Measurements from ENCODE around the gene SSTR3. TPM values are rescaled to one million over a fixed set of nuclear protein-coding genes. Genes with fewer than 3 reads are reported as not detected.
A peak's percentile ranks its signal among the peaks of the same experiment; 100 is the strongest.
"Not testable (repeated sequence)": the region's sequence is repeated elsewhere in the genome, so short reads cannot be mapped to it uniquely, and the experiment has no call there.

The SSTR3 gene
- not detected in 2 replicates for total RNA-seq (2014; rRNA removed; shearing (Covaris generic))

- no peak for DNase-seq (ENCODE audit: low read depth)
Observed at GRCh38 chr22:37212174-37212906, at the start of gene SSTR3. SSTR3 (minus strand) TSS chr22:37212477; CDS start chr22:37207803, 4,674 bp downstream.

GRCh38 chr22:37260901-37261336 is 48.6 kb upstream of the SSTR3 start:
- peak; percentile 61 for DNase-seq (ENCODE audit: low read depth)

GRCh38 chr22:37260155-37260795 is 48.0 kb upstream of the SSTR3 start:
- DNase-seq (ENCODE audit: low read depth): no peak

- peak; percentile 41 for DNase-seq (ENCODE audit: low read depth)
Observed at GRCh38 chr22:37259540-37260029, 47.3 kb upstream of the SSTR3 start.

GRCh38 chr22:37258753-37259401 is 46.6 kb upstream of the SSTR3 start:
- no peak for DNase-seq (ENCODE audit: low read depth)

GRCh38 chr22:37258005-37258752 is 45.9 kb upstream of the SSTR3 start:
- DNase-seq (ENCODE audit: low read depth): no peak

- DNase-seq (ENCODE audit: low read depth): no peak
Observed at GRCh38 chr22:37256075-37256726, 43.9 kb upstream of the SSTR3 start.

GRCh38 chr22:37255558-37256006 is 43.3 kb upstream of the SSTR3 start:
- no peak for DNase-seq (ENCODE audit: low read depth)

- peak; percentile 51 for DNase-seq (ENCODE audit: low read depth)
Observed at GRCh38 chr22:37254867-37255233, 42.6 kb upstream of the SSTR3 start.

- DNase-seq (ENCODE audit: low read depth): peak; percentile 68
Observed at GRCh38 chr22:37254209-37254866, 42.1 kb upstream of the SSTR3 start.

- no peak for DNase-seq (ENCODE audit: low read depth)
Observed at GRCh38 chr22:37253126-37253660, 40.9 kb upstream of the SSTR3 start.

GRCh38 chr22:37251836-37252235 is 39.6 kb upstream of the SSTR3 start:
- not testable (repeated sequence) for DNase-seq (ENCODE audit: low read depth)

GRCh38 chr22:37249986-37250385 is 37.7 kb upstream of the SSTR3 start:
- DNase-seq (ENCODE audit: low read depth): no peak

GRCh38 chr22:37248251-37248650 is 36.0 kb upstream of the SSTR3 start:
- DNase-seq (ENCODE audit: low read depth): no peak

- no peak for DNase-seq (ENCODE audit: low read depth)
Observed at GRCh38 chr22:37245740-37246139, 33.5 kb upstream of the SSTR3 start.

GRCh38 chr22:37244922-37245722 is 32.8 kb upstream of the SSTR3 start:
- DNase-seq (ENCODE audit: low read depth): no peak

GRCh38 chr22:37244114-37244921 is 32.0 kb upstream of the SSTR3 start, which contains the start of gene RAC2:
RAC2 (minus strand) TSS chr22:37244269; CDS start chr22:37244148, 121 bp downstream.
- peak; percentile 92 for DNase-seq (ENCODE audit: low read depth)

- no peak for DNase-seq (ENCODE audit: low read depth)
Observed at GRCh38 chr22:37243402-37244113, 31.3 kb upstream of the SSTR3 start.

Data from Daoy (cell line).